ENCODE results near the gene PTPRG. TPM values are rescaled to one million over a fixed set of nuclear protein-coding genes. Genes with fewer than 3 reads are reported as not detected.

Gene PTPRG
- total RNA-seq, 2 experiments from 2014 or later, result 0.13 to 0.70 TPM

DNA sequence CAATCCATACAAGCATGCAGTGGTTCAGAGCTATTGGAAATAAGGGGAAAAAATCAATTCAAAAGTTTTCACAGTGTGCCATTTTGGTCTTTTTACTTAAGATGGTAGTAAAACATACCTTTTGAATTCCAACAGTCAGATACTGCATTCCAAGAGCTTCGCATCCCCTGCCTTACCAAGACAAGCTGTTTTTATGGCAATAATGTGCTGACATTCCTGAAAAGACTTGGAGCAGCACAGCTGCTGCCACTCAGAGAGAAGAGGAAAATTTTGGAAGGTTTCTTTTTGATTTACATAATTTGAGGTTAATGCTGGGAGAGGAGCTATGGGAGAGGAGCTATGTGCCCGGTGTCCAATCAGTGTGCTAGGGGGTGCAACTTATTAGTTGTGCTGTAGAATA, 663.7 kb downstream of the PTPRG start:
- intact Hi-C loops (cut with micrococcal nuclease; ENCODE audit: unreplicated experiment), result no loop called here
- H3K27ac ChIP-seq (ENCODE audit: low read depth, low read length, poor library complexity, severe bottlenecking), result no peak overlapping the region
- H3K4me1 ChIP-seq (ENCODE audit: insufficient read depth, low read length, poor library complexity, severe bottlenecking), result no peaks in the 10 kb centered on the region
- H2AFZ ChIP-seq (ENCODE audit: low read length), result no peak overlapping the region
- no peaks in the 10 kb centered on the region for H3K79me2 ChIP-seq (ENCODE audit: insufficient read depth, low read depth, low read length)
- POLR2A ChIA-PET, result interaction anchor here (0.6 to 1.6 kb wide), 3 partner anchors 13 to 1183 kb away, joined by 3 to 4 read pairs (median 4); no protein-coding TSS in a partner anchor
- DNase-seq (ENCODE audit: low spot score), result no peak
- no peak overlapping the region for H3K4me3 ChIP-seq (ENCODE audit: low read depth, low read length, poor library complexity, severe bottlenecking)
- H3K9me3 ChIP-seq (ENCODE audit: low read length), result no peaks in the 10 kb centered on the region
- TF ChIP-seq, protein P1, sequence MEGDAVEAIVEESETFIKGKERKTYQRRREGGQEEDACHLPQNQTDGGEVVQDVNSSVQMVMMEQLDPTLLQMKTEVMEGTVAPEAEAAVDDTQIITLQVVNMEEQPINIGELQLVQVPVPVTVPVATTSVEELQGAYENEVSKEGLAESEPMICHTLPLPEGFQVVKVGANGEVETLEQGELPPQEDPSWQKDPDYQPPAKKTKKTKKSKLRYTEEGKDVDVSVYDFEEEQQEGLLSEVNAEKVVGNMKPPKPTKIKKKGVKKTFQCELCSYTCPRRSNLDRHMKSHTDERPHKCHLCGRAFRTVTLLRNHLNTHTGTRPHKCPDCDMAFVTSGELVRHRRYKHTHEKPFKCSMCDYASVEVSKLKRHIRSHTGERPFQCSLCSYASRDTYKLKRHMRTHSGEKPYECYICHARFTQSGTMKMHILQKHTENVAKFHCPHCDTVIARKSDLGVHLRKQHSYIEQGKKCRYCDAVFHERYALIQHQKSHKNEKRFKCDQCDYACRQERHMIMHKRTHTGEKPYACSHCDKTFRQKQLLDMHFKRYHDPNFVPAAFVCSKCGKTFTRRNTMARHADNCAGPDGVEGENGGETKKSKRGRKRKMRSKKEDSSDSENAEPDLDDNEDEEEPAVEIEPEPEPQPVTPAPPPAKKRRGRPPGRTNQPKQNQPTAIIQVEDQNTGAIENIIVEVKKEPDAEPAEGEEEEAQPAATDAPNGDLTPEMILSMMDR (conservative IDR thresholded peaks at IDR 0.05; ENCODE audit: low read length), result no peak
- TF ChIP-seq EZH2phosphoT487 (IDR thresholded peaks at IDR 0.05; ENCODE audit: borderline replicate concordance, low read depth, low read length), result no peak
- CTCF ChIA-PET (ENCODE audit: unreplicated experiment), result no interaction called here
- BruUV-seq (replicated peaks), result no TSS peak
- no peaks in the 10 kb centered on the region for H4K20me1 ChIP-seq (ENCODE audit: insufficient read depth, low read length)
- H3K4me2 ChIP-seq (ENCODE audit: low read length), result no peak overlapping the region
- H3K9me2 ChIP-seq (ENCODE audit: insufficient read depth, low read length), result no peaks in the 10 kb centered on the region
- H3K36me3 ChIP-seq (ENCODE audit: insufficient read depth, low read length), result no peaks in the 10 kb centered on the region

GRCh38 chr3:62226601-62227339, 665.4 kb downstream of the PTPRG start:
- ChIA-PET POLR2A (no interaction called here), CTCF (ENCODE audit: unreplicated experiment) (no interaction called here)
- no TSS peak for BruUV-seq (replicated peaks)
- H4K20me1 ChIP-seq (ENCODE audit: insufficient read depth, low read length), result no peaks in the 10 kb centered on the region
- no peak overlapping the region for H2AFZ ChIP-seq (ENCODE audit: low read length)
- no peak overlapping the region for H3K4me2 ChIP-seq (ENCODE audit: low read length)
- TF ChIP-seq, protein P1 (conservative IDR thresholded peaks at IDR 0.05; ENCODE audit: low read length), result no peak
- no peak for TF ChIP-seq EZH2phosphoT487 (IDR thresholded peaks at IDR 0.05; ENCODE audit: borderline replicate concordance, low read depth, low read length)
- no peak for DNase-seq (ENCODE audit: low spot score)
- H3K9me3 ChIP-seq (ENCODE audit: low read length), result no peaks in the 10 kb centered on the region
- no peaks in the 10 kb centered on the region for H3K79me2 ChIP-seq (ENCODE audit: insufficient read depth, low read depth, low read length)
- no peaks in the 10 kb centered on the region for H3K4me1 ChIP-seq (ENCODE audit: insufficient read depth, low read length, poor library complexity, severe bottlenecking)
- H3K27ac ChIP-seq (ENCODE audit: low read depth, low read length, poor library complexity, severe bottlenecking), result no peak overlapping the region
- no peak overlapping the region for H3K4me3 ChIP-seq (ENCODE audit: low read depth, low read length, poor library complexity, severe bottlenecking)
- H3K36me3 ChIP-seq (ENCODE audit: insufficient read depth, low read length), result no peaks in the 10 kb centered on the region
- no peaks in the 10 kb centered on the region for H3K9me2 ChIP-seq (ENCODE audit: insufficient read depth, low read length)
- intact Hi-C loops (cut with micrococcal nuclease; ENCODE audit: unreplicated experiment), result no loop called here

GRCh38 chr3:62228467-62228866, 667.1 kb downstream of the PTPRG start:
- no peaks in the 10 kb centered on the region for H3K4me1 ChIP-seq (ENCODE audit: insufficient read depth, low read length, poor library complexity, severe bottlenecking)
- no peak overlapping the region for H2AFZ ChIP-seq (ENCODE audit: low read length)
- DNase-seq (ENCODE audit: low spot score), result no peak
- no peaks in the 10 kb centered on the region for H3K9me3 ChIP-seq (ENCODE audit: low read length)
- no peak overlapping the region for H3K27ac ChIP-seq (ENCODE audit: low read depth, low read length, poor library complexity, severe bottlenecking)
- no peak overlapping the region for H3K4me3 ChIP-seq (ENCODE audit: low read depth, low read length, poor library complexity, severe bottlenecking)
- H4K20me1 ChIP-seq (ENCODE audit: insufficient read depth, low read length), result no peaks in the 10 kb centered on the region
- ChIA-PET POLR2A (no interaction called here), CTCF (ENCODE audit: unreplicated experiment) (no interaction called here)
- H3K36me3 ChIP-seq (ENCODE audit: insufficient read depth, low read length), result no peaks in the 10 kb centered on the region
- BruUV-seq (replicated peaks), result no TSS peak
- H3K79me2 ChIP-seq (ENCODE audit: insufficient read depth, low read depth, low read length), result no peaks in the 10 kb centered on the region
- H3K9me2 ChIP-seq (ENCODE audit: insufficient read depth, low read length), result no peaks in the 10 kb centered on the region
- H3K4me2 ChIP-seq (ENCODE audit: low read length), result no peak overlapping the region
- TF ChIP-seq EZH2phosphoT487 (IDR thresholded peaks at IDR 0.05; ENCODE audit: borderline replicate concordance, low read depth, low read length), result no peak
- TF ChIP-seq, protein P1 (conservative IDR thresholded peaks at IDR 0.05; ENCODE audit: low read length), result no peak
- intact Hi-C loops (cut with micrococcal nuclease; ENCODE audit: unreplicated experiment), result no loop called here
